ENCODE results near the gene IER5. TPM values are rescaled to one million over a fixed set of nuclear protein-coding genes. Genes with fewer than 3 reads are reported as not detected.

Gene IER5
- total RNA-seq, 1 donor from 2014 or later = 61.5 TPM

DNA sequence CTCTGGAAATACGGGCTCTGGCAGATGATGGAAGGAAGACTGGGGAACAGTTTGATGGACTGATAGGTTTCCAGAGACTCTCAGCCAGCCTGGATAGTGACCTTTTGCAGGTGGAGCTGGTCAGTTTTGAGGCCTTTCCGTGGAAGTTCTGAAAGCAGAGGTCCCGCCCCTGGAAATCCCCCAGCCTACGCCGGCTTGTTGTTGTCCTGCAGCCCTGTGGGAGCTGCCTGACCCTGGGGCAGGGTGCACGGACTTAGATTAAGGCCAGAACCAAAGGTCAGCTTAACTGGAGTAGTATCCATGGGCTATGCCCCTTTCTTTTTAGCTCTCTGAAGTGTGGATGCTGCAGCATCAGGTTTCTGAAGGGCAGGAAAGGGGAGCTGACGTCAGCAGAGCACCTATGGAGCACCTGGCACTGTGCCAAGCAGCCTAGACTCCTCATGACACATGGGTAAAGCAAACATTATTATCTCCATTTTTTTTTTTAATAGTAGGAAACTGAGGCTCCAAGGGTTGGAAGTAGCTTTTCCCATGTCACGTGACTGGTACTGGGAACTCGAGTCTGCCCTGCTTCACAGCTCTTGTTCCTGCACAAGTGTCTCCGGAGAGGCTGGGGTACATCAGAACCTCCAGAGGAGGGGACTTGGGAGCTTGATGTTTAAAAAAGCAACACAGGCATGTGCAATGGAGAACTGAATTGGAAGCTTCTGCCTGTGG, 38.5 kb downstream of the IER5 start:
- Mint-ChIP-seq H3K27me3 (ENCODE audit: insufficient read depth) (peaks cover 5% of the 10 kb centered on the region), H3K9me3 (no peaks in the 10 kb centered on the region), H3K4me3 (no peak overlapping the region), H3K27ac (no peak overlapping the region), H3K36me3 (ENCODE audit: low read depth) (no peaks in the 10 kb centered on the region), H3K4me1 (ENCODE audit: low read depth) (peaks cover 31% of the 10 kb centered on the region)
- DNase-seq (ENCODE audit: low spot score) = no peak
- intact Hi-C loops (cut with micrococcal nuclease) = no loop called here

GRCh38 chr1:181127898-181128453, 39.5 kb downstream of the IER5 start:
- Mint-ChIP-seq H3K27me3 (ENCODE audit: insufficient read depth) (peaks cover 5% of the 10 kb centered on the region), H3K27ac (no peak overlapping the region), H3K4me3 (no peak overlapping the region), H3K4me1 (ENCODE audit: low read depth) (peaks cover 36% of the 10 kb centered on the region), H3K9me3 (no peaks in the 10 kb centered on the region), H3K36me3 (ENCODE audit: low read depth) (no peaks in the 10 kb centered on the region)
- intact Hi-C loops (cut with micrococcal nuclease) = no loop called here
- no peak for DNase-seq (ENCODE audit: low spot score)

DNA sequence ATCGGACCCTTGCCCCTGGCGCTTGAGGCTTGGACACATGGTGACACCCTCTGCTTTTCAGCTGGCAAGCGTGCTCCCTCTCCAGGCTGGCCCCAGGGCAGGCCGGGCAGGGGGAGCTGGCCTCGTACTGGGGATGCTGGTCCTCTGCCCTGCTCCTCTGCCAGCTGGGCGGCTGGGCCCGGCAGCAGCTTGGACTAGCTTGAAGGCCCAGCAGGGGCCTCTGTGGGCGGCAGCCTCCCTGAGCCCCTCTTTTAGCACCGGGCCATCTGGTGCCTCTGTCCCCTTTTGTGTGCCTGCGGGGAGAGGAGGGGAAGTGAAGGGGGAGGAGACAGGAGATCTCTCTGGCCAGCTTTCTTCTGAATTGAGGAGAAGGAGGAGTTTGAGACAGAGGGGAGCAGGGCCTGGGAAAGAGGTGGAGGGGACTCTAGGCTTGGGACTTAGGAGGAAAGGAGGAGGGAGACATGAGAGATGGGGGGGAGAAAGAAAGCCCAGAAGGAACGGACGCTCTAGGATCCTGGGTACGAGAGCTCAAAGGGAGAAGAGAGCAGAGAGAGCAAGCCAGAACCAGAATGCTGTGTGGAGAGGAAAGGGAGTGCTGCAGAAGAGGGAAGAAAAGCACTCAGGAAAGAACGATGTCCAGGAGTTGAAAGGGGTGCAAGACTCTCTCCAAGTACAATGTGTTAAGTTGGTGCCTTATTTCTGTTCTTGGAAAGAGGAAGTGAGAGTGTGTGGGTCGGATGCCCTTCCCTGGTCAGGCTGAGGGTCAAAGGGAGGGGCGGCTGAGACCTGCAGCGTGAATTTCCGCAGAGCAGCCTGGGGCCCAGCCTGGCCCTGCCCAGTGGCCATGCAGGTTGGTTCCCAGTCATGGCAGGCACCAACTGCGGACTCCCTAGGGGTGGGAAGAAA, 40.3 kb downstream of the IER5 start:
- Mint-ChIP-seq H3K4me1 (ENCODE audit: low read depth) (peaks cover 42% of the 10 kb centered on the region), H3K4me3 (no peak overlapping the region), H3K27ac (no peak overlapping the region)

DNA sequence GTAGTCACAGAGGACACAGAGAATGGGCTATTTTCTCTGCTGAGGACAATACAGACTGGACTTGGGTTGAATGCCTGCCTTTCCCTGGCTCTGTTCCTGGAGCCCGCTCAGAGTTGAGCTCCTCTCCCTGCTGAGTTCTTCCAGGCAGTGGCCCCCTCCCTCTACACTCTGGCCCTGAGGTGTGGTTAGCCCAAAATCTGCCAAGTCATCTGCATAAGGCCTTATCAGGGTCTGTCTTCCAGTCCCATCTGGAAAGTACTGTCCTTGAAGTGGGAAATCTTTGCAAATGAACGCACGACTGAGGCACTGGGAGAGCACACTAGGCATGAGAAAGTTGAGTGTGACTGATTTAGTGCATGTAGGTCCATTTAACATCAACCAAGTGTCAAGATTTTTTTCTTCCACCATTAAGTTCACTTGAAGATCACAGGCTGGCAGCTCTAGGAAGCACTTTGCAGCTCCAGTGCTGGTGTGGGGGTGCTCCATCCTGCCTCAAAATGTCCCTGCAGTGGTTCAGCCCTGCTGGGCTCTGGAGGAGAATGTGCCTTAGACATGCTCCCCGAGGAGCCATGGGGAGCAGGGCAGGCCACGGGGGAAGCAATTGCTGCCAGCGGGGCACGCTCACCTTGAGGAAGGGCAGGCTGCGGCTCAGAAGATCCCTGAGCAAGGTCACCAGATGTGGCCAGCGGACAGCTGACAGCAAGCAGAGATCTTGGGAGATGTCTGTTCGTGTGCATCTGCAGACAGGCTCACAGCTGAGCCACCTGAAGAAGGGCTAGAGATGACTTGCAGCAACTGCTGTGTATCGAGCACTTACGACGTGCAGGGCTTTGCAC, 41.5 kb downstream of the IER5 start:
- Mint-ChIP-seq H3K36me3 (ENCODE audit: low read depth) (no peaks in the 10 kb centered on the region), H3K27me3 (ENCODE audit: insufficient read depth) (peaks cover 5% of the 10 kb centered on the region), H3K9me3 (no peaks in the 10 kb centered on the region), H3K4me3 (no peak overlapping the region), H3K4me1 (ENCODE audit: low read depth) (peaks cover 44% of the 10 kb centered on the region), H3K27ac (no peak overlapping the region)
- no peak for DNase-seq (ENCODE audit: low spot score)
- intact Hi-C loops (cut with micrococcal nuclease) = no loop called here

More for the DNA sequence above, 40.3 kb downstream of the IER5 start:
- no peak for DNase-seq (ENCODE audit: low spot score)
- H3K9me3 Mint-ChIP-seq = no peaks in the 10 kb centered on the region
- H3K27me3 Mint-ChIP-seq (ENCODE audit: insufficient read depth) = peaks cover 5% of the 10 kb centered on the region
- intact Hi-C loops (cut with micrococcal nuclease) = no loop called here
- no peaks in the 10 kb centered on the region for H3K36me3 Mint-ChIP-seq (ENCODE audit: low read depth)

DNA sequence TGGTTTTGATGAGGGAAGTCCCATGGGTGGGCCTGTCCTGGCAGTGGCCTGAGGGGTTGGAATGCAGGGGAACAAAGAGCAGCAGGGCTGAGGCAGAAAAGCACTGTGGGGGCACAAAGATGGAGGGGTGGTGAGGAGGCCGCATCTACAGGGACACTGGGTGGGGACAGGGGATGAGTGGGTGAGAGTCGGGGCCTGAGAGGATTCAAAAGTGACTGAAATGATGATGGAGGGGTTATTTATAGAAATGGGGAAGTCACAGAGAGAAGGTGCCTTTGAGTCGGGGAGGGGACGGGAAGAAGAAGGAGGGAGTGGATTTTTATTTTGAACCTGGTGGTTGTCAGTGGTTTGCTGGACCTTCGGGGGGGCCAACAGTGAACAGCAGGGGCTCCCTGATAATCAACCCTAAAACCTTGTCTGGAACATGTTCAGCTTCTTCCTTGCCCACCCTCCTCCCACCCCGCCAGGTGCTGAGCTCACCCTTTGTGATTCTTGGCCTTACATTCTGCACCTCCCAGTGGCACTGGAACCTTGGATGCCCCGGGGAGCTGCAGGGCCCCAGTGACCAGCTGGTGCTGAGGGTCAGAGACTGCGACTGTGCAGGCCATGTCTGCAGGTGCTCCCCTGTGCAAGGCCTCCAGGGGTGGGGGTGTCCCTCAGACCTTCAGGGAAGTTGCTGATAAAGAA, 42.9 kb downstream of the IER5 start:
- peaks cover 56% of the 10 kb centered on the region for H3K4me1 Mint-ChIP-seq (ENCODE audit: low read depth)
- peaks cover 5% of the 10 kb centered on the region for H3K27me3 Mint-ChIP-seq (ENCODE audit: insufficient read depth)
- H3K9me3 Mint-ChIP-seq = no peaks in the 10 kb centered on the region
- no peak for DNase-seq (ENCODE audit: low spot score)
- intact Hi-C loops (cut with micrococcal nuclease) = no loop called here
- no peak overlapping the region for H3K27ac Mint-ChIP-seq
- no peak overlapping the region for H3K4me3 Mint-ChIP-seq
- no peaks in the 10 kb centered on the region for H3K36me3 Mint-ChIP-seq (ENCODE audit: low read depth)

GRCh38 chr1:181133441-181133951, 45.0 kb downstream of the IER5 start:
- Mint-ChIP-seq H3K4me1 (ENCODE audit: low read depth) (peaks cover 73% of the 10 kb centered on the region), H3K27me3 (ENCODE audit: insufficient read depth) (peaks cover 5% of the 10 kb centered on the region), H3K27ac (peak overlapping the region; percentile 29), H3K4me3 (no peak overlapping the region), H3K9me3 (no peaks in the 10 kb centered on the region), H3K36me3 (ENCODE audit: low read depth) (no peaks in the 10 kb centered on the region)
- no peak for DNase-seq (ENCODE audit: low spot score)
- intact Hi-C loops (cut with micrococcal nuclease) = no loop called here

DNA sequence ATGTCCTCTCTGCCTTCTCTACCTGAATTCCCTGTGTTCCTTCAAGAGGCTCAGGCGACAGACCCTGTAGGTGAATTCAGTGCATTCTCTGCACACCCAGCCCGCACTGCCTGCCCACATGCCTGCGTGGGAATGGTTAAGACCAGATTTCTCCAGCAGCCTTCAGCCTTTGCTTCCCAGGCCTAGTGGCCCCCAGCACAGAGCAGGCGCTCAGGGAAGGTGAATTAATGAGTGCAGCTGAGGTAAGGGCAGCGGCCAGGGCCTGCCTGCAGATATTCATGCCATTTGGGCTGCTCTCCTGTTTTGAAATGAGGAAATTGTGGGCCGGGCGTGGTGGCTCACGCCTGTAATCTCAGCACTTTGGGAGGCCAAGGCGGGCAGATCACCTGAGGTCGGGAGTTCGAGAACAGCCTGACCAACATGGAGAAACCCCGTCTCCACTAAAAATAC, 45.5 kb downstream of the IER5 start:
- intact Hi-C loops (cut with micrococcal nuclease) = loop anchor here (1.0 kb wide), 3 partner anchors 29 to 44 kb away; no protein-coding TSS in a partner anchor
- Mint-ChIP-seq H3K27me3 (ENCODE audit: insufficient read depth) (peaks cover 5% of the 10 kb centered on the region), H3K36me3 (ENCODE audit: low read depth) (no peaks in the 10 kb centered on the region), H3K4me1 (ENCODE audit: low read depth) (peaks cover 74% of the 10 kb centered on the region), H3K27ac (peak overlapping the region; percentile 29), H3K9me3 (no peaks in the 10 kb centered on the region), H3K4me3 (no peak overlapping the region)
- no peak for DNase-seq (ENCODE audit: low spot score)

DNA sequence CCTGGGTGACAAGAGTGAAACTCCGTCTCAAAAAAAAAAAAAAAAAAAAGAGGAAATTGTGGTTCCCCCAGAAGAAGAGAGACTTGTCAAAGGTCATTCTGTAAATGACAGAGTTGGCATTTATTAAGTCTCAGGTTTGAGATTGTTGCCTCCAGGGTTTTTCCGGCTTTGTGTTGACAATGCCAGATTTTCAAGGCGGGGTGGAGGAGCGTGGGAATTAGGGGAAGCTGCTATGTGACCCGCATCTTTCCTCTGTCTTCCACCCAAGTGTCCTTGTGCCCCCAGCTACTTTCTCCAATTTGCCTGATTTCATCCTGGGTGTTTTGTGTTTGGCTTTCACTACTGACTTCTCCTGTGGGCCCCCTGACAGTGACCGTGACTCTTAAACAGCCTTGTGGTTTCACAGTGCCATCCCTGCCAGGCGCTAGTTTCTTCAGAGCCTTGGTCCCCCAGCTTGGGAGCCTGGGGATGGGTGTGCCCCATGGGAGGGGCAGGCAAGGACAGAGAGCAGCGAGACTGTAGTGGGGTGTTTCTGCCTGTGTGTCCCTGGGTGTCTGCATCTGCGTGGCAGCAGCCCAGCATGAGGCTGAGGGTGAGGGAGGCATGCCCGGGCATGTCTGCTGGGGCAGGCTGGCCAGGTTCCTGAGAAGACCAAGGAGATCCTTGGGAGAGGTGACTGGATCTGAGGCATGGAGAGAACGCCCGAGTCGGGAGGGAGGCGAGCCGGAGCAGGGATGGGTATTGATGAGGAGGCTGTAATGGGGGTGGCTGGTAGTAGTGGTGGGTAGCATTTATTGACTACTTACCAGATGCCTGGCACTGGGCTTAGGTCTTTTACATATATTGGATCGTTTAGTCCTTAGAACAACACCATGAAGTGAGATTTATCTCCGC, 46.3 kb downstream of the IER5 start:
- DNase-seq (ENCODE audit: low spot score) = no peak
- Mint-ChIP-seq H3K27me3 (ENCODE audit: insufficient read depth) (peaks cover 3% of the 10 kb centered on the region), H3K36me3 (ENCODE audit: low read depth) (no peaks in the 10 kb centered on the region), H3K9me3 (no peaks in the 10 kb centered on the region), H3K4me3 (peak overlapping the region; percentile 57), H3K4me1 (ENCODE audit: low read depth) (peaks cover 78% of the 10 kb centered on the region), H3K27ac (peak overlapping the region; percentile 93)
- intact Hi-C loops (cut with micrococcal nuclease) = loop anchor here (1.0 kb wide), 3 partner anchors 29 to 44 kb away; no protein-coding TSS in a partner anchor

GRCh38 chr1:181135437-181135731, 46.9 kb downstream of the IER5 start:
- intact Hi-C loops (cut with micrococcal nuclease) = no loop called here
- Mint-ChIP-seq H3K36me3 (ENCODE audit: low read depth) (no peaks in the 10 kb centered on the region), H3K4me1 (ENCODE audit: low read depth) (peaks cover 82% of the 10 kb centered on the region), H3K27me3 (ENCODE audit: insufficient read depth) (no peaks in the 10 kb centered on the region), H3K4me3 (peak overlapping the region; percentile 35), H3K27ac (peak overlapping the region; percentile 93), H3K9me3 (no peaks in the 10 kb centered on the region)
- DNase-seq (ENCODE audit: low spot score) = no peak

DNA sequence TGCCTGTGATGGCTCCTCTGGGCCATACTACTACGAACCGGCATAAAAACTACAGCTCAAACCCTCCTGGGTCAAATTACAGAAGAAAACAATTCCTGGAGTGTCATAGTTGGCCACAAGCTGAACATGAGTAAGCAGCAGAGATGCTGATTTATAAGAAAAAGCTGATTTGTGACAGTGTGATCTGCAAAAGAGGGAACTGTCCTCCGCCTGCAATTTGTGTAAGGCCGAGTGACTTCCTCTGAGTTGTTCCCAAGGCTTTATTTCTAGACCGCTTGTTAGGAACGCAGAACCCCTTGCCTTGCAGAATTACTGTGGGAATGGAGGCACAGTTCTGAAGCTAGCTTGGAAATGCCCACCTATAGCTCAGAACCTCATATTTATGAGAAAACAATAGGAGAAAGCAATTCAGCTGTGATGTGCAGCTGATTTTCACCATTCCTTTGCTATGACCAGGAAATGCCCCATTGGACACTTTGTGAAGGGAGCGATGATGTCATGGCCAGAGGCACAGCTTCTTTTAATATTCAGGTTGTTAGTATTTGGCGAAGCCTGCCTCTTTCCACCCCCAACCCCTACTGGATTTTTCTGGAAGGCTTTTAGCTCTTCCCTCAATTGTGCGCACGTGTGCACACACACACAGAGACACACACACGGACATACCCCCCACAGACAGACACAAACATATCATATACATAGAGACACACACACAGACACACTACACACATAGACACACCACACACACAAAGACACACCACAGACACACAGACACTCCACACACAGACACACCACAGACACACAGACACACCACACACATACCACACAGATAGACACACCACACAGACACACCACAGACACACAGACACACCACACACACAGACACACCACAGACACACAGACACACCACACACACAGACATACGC, 47.6 kb downstream of the IER5 start:
- Mint-ChIP-seq H3K4me1 (ENCODE audit: low read depth) (peaks cover 82% of the 10 kb centered on the region), H3K9me3 (no peaks in the 10 kb centered on the region), H3K27ac (peak overlapping the region; percentile 93), H3K4me3 (peak overlapping the region; percentile 3), H3K36me3 (ENCODE audit: low read depth) (no peaks in the 10 kb centered on the region), H3K27me3 (ENCODE audit: insufficient read depth) (no peaks in the 10 kb centered on the region)
- intact Hi-C loops (cut with micrococcal nuclease) = no loop called here
- no peak for DNase-seq (ENCODE audit: low spot score)

Data from activated T-helper 1 cell treated with anti-CD3 and anti-CD28 coated beads, Interleukin-12 subunit alpha, Interleukin-12 subunit beta, Interleukin-2, Interleukin-4 antibody, amounts not matched to agents 30 ng/mL and 10 ng/mL and 1 ng/mL, durations not matched to agents 14 hours and 24 hours and 36 hours (primary cell).